Uterus (tissue), 2 donors: ENCODE measurements around the gene P2RY12.

Source experiments
- CTCF ChIP-seq, 4 experiments: fragments of 200-600 bp in 2 of 4; fragments of 450-650 bp in 2 of 4; sonication (generic) in 2 of 4; IDR thresholded peaks; one replicate each; pipeline ENCODE4 v1.5.1; 2016 to 2019; ENCODE audit warnings: antibody characterized with exemption in 4 of 4, mild to moderate bottlenecking in 2 of 4, moderate library complexity in 1 of 4
- POLR2A ChIP-seq, 2 donors: fragments of 450-650 bp; IDR thresholded peaks; one replicate each; pipeline ENCODE4 v1.6.1; 2016; ENCODE audit warnings: antibody characterized with exemption in 2 of 2, mild to moderate bottlenecking in 1 of 2, moderate library complexity in 1 of 2

GRCh38 chr3:151419806-151420205 is 35.3 kb upstream of the P2RY12 start:
- TF ChIP-seq CTCF (IDR thresholded peaks at IDR 0.05), result no peak
- no peak for TF ChIP-seq POLR2A (IDR thresholded peaks at IDR 0.05)
